ENCODE results near the gene HS6ST1.
"Not testable (repeated sequence)": the region's sequence is repeated elsewhere in the genome, so short reads cannot be mapped to it uniquely, and the experiment has no call there.

HS6ST1 gene

DNA sequence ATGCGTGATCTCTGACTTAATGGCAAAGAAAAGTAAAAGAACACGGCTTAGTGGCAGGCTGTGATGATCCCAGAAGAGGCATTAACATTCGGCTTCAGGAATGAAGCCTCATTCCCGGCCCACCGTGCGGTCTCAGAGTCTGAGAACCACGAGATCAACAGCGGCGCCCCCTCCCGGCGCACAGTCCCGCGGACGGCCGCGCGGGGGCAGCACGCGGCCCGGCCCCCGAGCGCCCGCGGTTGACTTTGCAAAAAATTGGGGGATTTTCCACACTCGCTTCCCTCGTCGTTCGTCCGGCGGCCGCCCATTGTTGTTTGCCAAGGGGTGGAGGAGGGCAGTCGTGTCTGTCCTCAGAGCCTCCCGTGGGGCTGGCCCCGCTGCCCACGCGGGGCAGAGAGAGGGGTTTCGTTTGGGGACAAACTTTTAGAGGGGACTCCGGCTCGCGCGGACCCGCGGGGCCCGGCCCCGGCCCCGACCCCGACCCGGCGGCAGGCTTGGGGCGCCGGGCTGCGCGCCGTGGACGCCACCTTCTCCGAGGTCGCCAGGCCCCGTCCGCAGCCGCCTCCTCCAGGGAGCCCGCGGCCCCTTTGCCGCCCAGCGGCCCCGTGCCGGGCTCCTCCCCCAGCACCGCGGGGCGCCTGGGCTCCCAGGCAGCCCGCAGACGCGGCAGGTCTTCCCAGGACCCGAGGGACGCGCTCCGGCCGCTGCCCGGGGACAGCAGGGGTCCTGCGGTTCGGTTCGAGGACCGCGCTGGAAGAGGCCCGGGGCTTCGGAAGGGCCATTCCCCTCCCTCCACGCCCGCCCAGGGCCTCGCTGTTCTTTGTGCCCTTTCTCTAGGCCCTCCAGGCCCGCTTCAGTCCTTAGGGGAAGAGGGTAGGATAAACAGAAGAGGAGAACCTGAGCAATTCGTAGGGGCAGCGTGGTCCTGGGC is 3.4 kb upstream of the HS6ST1 start:
- DNase-seq (ENCODE audit: low read depth in 2 of 2), result peak; percentile 69 to 72

DNA sequence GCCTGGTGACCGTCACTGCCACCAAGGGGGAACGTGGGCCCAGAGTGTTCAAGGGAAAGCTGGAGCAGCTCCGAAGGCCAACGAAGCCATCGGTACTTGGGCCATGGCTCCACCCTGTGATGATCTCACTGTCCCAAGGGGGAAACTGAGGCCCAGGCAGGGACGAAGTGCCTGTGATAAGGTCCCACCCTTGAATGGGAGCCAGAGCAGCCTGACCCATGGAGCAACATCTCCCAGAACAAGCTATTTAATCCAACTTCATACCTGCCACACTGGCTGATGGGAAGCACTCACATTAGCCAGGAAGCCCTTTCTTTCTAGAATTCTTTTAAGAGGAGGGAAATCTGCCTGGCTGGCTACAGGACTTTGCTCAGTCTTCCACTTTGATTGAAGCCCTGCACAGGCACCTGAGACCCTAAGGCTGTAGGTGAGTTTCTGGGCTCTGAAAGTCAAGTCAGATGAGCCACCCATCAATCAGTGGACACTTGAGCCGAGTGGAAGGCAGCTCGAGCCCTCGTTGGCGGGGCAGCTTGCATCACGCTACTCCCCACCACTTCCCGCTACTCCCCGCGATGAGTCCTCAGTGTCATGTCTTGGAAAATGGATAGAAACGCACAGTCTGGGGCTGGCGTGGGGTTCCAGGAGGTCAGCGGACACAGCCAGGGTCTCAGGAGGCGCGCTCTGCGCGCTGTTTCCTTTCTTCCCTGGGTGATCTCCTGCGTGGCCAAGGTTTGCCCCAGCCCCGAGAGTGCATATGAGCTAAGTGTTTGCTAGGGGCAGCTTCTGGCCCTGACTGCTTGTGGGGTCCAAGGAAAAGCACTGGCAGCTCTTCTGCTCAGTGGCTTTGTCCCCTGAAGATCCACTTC is 2.5 kb upstream of the HS6ST1 start:
- DNase-seq (ENCODE audit: low read depth in 2 of 2), result no peak

DNA sequence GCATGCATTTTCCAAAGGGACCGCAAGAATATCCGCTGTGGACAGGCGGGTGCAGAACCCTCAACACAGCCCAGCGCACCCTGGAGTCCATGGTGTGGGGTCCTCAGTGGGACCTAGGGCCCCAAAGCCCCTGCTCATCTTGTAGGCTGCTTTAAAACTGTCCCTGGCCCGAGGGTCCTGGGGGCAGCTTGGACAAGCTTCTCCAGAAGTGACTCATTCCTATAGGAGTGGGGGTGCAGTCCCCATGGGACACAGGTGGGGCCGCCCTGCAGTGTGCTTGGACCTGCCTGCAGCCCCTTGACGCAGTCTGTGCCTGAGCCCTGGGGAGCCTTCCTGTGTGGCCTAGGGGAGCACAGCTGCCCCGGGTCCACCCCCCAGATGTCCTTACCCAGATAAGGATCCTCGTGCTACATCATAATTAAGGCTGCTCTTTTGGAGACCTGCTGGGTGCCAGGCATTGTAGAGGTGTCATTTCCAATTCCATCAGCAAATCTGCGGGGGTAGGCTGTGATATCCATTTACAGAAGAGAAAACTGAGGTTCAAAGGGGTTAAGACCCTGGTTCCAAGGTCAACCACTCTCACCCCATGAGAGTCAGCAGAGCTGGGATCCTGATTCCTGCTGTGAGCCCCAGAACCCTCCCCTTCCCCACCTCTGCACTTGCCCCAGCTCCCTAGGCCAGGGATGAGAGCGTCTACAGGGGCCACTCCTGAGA is 1.7 kb upstream of the HS6ST1 start:
- no peak for DNase-seq (ENCODE audit: low read depth in 2 of 2)

DNA sequence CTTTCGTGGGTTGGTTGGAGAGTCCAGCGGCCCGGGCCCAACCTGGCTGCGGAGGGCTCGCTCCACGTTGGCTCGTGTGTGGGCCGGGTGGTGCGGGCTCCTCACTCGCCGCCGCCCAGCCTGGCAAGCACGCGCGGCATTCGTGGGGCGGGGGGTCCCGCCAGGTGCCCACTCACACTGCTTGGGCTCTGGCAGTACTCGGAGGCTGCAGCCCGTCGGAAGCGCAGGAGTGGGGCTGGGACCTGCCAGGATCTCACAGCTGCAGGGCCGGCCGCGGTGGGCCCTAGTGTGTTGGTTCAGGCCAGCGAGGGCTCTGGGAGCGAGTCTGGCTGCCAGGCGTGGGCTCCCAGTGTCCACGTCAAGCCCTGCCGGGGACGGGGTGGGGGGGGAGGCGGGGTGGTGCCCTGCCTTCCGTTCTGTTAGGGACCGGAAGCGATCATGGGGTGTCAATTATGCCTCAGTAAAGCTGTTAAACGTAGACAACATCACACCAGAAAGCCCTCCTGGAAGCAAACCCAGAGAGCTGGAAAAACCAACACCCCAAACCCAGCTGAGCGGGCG is 1.0 kb upstream of the HS6ST1 start:
- DNase-seq (ENCODE audit: low read depth in 2 of 2), result no peak

DNA sequence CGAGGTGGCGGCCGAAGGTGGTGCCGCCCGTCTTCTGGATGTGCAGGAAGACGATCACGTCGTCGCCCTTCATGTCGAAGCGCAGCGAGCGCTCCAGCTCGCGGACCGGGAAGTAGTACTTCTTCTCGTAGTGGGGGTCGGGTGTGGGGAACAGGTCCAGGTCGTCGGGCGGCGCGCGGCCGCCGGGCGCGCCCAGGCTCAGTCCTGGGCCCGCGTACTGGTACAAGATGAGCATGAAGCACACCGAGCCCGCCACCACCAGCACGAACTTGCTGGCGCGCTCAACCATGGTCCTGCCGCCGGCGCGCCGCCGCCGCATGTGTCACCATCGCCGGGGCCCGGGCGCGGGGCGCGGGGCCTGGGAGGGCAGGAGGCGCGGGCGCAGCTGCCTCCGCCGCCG is 423 bp downstream of the HS6ST1 start:
- DNase-seq (ENCODE audit: low read depth in 2 of 2), result not testable (repeated sequence)

DNA sequence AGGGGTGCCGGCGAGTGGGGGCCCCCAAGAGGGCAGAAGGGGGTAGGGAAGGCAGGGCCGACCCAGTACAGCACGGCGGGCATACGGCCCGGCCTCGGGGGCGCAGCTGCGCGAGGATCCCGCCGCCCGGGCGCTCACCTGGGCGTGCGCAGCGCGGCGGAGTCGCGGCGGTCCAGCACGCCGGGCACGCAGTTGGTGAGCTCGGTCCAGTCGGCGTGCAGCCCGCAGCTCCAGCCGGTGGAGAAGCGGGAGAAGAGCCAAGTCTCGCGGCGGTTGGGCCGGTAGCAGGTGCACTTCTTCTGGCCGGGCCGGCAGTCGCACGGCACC is 806 bp downstream of the HS6ST1 start:
- not testable (repeated sequence) for DNase-seq (ENCODE audit: low read depth in 2 of 2)

DNA sequence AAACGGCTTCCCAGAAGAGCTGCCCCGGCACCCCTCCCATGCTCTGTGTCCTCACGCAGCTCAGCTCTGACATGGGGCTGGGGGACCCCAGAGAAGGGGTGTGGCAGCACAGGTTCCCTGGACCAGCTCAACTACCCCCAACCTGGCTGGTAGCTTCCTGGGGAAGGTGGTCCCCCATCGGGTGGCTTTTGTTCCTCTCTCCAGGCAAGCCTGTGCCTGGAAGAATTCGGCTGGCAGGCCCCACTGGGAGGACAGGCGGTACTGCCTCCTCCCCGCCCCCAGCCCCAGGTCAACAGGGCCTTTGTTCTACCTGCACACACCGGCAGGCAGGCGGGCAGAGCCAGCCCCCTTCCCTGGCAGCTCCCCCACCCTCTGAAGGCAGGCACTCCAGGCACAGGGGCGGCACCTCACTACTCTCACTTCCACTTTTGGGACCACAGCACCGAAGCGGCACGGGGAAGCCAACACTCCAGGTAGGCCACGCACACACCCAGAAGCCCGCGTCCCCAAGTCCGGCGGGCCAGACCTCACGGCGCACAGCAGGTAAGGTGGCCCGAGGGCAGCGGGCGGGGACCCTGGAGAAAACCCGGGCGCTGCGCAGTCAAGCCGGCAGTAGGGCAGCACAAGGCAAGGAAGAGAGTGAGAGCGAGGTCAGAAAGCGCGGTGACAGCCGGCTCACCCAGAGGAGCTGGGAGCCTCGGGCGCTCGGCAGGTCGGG is 1.3 kb downstream of the HS6ST1 start:
- no peak for DNase-seq (ENCODE audit: low read depth in 2 of 2)

DNA sequence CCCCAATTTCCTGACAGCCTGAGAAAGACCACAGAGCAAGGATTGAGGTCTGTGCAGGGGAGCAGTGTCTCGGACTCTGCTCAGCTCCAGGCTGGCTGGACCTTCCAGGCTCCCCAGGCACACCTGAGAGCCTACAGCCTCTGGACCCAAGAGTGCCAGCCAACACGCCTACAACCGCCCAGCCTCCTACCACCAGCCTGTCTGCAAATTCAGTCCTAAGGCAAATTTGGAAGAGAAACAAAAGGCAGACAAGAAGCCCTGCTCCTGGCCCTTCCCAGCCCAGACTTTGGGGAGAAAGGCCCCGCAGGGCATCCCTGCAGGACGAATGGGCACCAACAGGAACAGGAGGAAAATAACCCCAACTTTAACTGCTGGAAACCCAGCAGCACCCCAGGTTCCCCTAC is 1.9 kb downstream of the HS6ST1 start:
- no peak for DNase-seq (ENCODE audit: low read depth in 2 of 2)

DNA sequence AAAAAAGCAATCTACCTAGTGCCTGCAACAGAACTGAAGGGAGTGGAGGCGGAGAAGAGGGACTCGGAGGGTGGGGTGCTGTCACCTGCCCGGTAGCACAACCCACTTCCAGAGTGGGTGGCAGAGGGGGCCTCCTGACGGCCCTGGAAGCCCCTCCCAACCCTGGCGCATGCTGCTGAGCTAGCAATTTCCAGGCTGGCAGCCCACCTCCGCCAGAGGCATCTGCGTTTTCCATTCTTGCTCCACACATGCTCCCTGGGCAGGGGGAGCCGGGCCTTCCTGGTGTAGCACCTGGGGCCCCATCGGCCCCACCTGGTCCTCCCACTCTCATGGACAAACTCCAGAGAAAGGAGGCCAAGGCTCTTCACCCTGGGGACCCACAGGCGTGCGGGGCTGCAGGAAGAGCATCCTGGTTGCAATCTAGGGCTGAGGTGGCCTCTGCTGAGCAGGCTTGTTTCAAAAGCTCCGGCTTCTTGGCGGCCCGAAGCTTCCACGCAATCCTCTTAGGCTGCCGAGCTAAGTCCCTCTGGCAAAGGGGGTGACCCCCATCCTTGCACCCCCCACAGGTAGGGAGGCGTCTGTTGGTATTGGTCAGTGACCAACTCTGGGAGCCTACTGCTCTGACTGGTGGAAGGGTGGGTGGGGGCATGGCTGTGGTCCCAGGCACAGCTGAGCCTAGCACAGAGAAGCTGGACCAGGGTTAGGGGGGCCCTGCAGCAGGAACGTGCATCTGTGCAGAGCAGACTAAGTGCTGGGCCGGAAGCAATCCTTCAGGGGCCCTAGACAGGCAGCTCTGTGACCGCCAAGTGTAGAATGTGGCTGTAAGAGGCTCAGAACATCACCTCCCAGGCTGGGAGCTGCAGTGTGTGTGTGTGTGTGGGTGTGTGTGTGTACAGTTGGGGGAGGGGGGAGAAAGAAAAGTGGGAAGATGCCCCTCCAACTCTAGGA is 2.6 kb downstream of the HS6ST1 start:
- no peak for DNase-seq (ENCODE audit: low read depth in 2 of 2)

DNA sequence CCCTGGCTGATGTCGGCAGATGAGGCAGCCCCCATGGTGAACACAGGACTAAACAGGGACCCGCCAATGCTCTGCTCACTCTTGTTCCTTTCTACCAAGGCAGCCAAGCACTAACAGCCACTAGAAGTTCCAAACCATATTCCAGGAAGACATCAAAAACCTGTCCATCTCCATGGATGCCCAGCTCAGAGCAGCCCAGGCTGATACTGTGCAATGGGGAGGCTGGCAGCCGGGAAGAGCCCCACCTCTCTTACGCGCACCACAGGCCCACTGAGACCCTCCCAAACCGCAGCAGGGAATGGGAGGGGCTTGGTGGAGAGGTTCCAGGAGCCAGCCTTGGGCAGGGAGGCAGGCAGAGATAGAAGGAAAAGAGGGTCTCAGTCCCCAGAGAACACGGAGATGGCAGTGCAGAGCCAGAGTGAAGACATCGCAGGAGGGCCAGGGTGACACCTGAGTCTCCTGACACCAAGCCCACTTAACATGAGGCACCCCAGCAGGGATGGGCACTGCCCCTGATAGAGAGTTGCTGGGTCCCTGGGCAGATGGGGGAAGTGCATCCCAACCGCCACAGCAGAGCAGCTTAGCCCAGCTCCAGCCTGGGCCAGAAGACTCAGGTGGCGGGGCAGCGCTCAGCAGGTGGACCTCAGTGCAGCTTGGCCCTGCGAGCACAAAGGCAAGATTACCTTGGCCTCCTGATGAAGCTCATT is 3.4 kb downstream of the HS6ST1 start:
- DNase-seq (ENCODE audit: low read depth in 2 of 2), result no peak

DNA sequence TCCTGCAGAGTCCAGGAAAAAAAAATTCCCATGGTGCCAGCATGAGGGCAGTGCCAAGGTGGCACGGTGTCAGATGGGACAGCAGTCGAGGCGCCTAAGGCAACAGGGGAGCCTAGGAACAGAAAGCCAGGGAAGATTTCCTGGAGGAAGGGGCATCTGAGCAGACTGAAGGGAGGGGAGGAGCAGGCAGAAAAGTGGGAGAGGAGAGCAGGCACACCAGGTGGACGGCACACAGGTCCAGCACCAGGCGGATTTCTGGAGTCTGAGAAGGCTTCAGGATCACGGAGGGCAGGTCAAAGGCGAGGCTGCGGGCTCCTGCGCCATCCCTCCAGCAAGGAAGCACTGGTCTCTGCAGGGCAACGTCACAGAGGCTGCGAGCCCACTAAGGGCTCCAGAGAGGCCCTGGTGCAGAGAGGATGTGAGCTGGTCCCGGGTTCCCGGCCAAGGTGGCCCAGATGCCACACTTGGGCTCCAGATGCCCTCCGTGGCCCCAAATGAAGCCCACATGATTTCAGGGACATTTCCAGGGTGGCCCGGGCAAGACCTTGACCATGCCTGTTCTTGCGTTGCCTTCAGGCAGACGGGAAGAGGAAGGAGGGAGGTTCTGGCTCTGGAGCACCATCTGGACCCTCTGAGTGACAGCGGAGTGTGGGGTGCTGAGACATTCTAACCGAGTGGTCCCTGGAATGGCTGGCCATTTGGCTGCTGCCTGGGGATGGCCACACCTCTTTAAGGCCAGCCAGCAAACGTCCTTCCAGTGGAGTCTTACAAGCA is 4.1 kb downstream of the HS6ST1 start:
- DNase-seq (ENCODE audit: low read depth in 2 of 2), result no peak

DNA sequence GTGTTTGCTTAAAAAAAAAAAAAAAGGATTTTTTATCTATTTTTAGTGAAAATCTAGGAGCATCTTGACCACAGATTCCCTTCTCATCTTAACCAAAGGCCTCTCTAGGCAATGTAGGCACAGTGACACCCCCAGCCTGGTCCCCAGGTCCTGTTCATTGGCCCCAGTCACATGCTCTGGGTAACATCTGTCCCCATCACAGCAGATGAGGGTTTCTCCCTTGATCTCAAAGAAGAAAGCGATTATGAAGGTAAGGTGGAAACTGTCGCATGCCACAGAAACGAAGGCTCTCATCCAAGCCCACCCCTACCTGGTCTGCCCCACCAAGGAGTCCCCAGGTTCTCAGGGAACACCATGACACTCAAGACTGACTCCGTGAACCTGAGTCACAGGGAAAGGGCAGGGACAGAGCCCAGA is 4.7 kb downstream of the HS6ST1 start:
- DNase-seq (ENCODE audit: low read depth in 2 of 2), result no peak

DNA sequence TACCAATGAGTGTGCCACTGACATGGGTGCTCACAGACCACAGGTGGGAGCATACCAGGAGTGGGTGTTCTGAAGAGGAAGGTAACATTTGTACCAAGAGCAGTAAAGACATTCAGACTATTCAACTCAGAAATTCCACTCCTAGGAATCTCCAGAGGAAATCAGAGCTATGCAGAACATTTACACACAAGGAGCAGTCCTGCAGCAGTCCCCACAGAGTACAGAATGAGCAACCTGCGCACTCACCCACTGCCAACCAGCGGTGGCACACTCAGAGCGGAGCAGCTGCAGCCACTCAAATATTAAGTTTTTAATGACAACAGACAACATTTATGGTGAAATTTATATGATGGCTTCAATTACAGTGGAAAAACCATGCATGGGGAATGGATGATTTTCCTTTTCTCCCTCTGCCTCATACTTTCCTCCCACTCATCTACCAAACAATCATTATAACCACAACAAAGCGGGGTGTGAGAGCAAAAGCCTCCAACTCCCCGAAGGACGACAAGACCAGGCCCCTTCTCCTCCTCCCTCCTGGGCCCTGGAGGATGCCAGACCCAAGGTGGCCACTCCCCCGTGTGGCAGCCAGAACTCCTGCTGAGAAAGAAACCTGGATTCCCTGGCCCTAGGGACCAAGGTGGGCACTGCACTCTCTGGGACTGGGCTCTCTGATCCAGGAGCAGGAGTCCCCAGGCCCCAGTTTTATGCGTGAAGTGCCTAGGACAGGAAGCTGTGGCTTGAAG is 5.4 kb downstream of the HS6ST1 start:
- DNase-seq (ENCODE audit: low read depth in 2 of 2), result no peak

DNA sequence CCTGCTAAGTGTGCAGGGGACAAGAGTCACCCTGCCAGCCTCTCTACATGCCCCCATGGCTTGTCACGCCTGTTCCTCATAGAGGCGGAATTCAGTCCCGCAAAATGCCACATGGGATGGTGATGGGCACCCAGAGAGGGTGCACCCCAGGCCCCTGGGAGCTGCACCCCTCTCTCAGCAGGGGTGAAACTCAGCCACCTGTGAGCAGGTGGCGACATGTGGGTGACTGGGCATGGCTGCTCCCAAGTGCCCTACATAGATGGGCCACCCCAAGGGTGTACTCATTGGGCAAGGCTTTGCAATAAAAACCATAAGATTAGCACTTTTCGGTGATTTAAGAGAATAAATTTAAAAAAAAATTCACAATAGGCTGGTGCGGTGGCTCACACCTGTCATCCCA is 6.3 kb downstream of the HS6ST1 start:
- no peak for DNase-seq (ENCODE audit: low read depth in 2 of 2)

DNA sequence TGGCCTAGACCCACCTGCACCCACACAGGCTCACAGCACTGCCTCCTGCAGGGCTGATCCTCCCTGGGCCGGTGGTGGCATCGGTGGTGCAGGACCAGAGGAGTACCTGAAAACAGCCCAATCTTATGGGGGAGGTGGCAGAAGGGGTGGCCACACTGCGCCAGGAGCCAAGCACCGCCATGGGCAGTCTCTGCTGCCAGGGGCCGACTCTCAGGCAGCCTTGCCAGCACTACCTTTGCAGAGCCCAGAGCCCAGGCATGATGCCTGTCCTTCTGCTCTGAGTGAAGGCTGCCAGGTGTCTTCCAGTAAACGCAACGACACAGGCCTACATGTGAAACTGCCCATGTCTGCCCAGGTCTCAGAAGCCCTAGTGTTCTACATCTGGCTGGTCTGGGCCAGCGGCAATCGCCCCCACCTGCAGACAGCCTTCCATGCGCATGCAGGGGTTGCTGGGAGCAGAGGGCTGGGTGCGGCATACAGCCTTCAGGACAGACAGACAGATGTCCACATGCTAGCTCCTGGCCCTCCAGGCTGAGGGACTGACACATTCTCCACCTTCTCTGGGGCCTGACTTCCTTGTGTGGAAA is 6.8 kb downstream of the HS6ST1 start:
- DNase-seq (ENCODE audit: low read depth in 2 of 2), result no peak

DNA sequence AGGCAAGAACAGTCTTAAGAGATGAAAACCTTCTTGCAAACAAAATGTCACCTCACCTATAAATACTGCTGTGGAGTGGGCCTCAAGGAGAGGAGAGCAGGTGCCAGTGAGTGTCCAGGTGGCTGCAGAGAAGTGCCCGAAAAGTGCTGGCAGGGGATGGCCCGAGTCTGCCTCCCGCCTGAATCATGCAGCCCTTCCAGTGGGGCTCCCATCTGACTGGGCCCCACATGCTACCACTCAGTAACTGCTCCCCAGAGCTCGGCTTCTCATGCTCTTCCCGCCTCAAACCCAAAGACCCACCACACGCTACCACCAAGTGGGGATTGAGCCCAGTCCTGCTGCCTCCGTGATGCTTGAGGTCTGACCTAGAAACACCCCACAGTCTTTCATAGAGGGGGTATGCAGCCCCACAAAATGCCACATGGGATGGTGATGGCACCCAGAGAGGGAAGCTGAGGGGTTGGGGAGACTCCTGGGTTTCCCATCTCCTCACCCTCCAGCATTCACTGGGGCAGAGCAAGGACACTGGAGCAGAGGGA is 7.4 kb downstream of the HS6ST1 start:
- DNase-seq (ENCODE audit: low read depth in 2 of 2), result no peak

DNA sequence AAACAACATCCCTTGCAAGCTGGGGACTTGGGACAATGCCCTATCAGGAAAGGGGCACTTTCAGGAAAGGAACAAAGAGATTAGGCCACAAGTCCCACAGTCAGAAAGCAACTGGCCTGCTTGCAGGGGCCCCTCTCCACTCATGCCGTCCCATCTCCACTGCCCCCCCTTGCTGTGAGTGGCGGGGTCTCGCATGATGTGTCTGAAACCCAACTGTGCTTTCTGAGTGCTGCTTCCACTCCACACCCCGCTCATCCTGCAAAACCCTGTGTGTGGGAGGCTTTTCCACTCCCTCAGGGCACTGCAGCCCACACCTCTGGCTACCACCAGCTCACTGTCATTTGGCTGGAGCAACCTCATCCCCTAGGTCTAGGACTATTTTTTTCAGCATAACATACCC is 7.9 kb downstream of the HS6ST1 start:
- DNase-seq (ENCODE audit: low read depth in 2 of 2), result no peak

All from stimulated activated CD4-positive, alpha-beta T cell treated with anti-CD3 and anti-CD28 coated beads, Interleukin-12 subunit alpha, Interleukin-12 subunit beta, amount 100 ng/mL, for 24 hours (primary cell).